ENCODE data around the gene DNAJC7. TPM values are rescaled to one million over a fixed set of nuclear protein-coding genes. Genes with fewer than 3 reads are reported as not detected.

The DNAJC7 gene
- 57.6 and 66.8 TPM in 2 replicates for total RNA-seq

GRCh38 chr17:42016941-42017865 lies at the start of gene DNAJC7:
TSS of gene DNAJC7 (minus strand) at chr17:42017439. CDS start at chr17:42017416, 23 bp downstream.
- H3K4me3 ChIP-seq (ENCODE audit: low read depth, low read length) = peak within 1 kb of the TSS; percentile 94
- TF ChIP-seq, protein P1, sequence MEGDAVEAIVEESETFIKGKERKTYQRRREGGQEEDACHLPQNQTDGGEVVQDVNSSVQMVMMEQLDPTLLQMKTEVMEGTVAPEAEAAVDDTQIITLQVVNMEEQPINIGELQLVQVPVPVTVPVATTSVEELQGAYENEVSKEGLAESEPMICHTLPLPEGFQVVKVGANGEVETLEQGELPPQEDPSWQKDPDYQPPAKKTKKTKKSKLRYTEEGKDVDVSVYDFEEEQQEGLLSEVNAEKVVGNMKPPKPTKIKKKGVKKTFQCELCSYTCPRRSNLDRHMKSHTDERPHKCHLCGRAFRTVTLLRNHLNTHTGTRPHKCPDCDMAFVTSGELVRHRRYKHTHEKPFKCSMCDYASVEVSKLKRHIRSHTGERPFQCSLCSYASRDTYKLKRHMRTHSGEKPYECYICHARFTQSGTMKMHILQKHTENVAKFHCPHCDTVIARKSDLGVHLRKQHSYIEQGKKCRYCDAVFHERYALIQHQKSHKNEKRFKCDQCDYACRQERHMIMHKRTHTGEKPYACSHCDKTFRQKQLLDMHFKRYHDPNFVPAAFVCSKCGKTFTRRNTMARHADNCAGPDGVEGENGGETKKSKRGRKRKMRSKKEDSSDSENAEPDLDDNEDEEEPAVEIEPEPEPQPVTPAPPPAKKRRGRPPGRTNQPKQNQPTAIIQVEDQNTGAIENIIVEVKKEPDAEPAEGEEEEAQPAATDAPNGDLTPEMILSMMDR (conservative IDR thresholded peaks at IDR 0.05; ENCODE audit: low read depth, low read length) = no peak
- peak; percentile 47 for DNase-seq (ENCODE audit: low read depth)

DNA sequence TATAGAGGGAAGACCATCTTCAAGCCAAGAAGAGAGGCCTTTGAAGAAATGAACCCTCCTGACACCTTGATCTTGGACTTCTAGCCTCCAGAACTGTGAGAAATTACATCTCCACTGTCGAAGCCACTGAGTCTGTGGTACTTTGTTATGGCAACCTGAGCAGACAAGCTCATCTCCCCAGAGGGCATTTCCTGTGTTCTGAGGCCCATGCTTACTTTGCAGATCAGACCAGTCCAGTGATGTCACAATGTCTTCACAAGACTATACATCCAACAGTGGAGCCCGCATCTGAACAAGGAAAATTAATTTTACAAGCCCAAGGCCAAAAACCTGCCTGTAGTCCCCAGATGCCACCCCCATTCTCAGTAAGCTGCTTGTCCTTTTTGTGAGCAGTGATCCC lies 48.0 kb upstream of the DNAJC7 start:
- DNase-seq (ENCODE audit: low read depth) = no peak
- no peak overlapping the region for H3K4me3 ChIP-seq (ENCODE audit: low read depth, low read length)
- TF ChIP-seq, protein P1 (conservative IDR thresholded peaks at IDR 0.05; ENCODE audit: low read depth, low read length) = no peak

- TF ChIP-seq, protein P1 (conservative IDR thresholded peaks at IDR 0.05; ENCODE audit: low read depth, low read length) = no peak
- DNase-seq (ENCODE audit: low read depth) = no peak
- H3K4me3 ChIP-seq (ENCODE audit: low read depth, low read length) = no peak overlapping the region
Observed at GRCh38 chr17:42062681-42063080, 45.4 kb upstream of the DNAJC7 start.

GRCh38 chr17:42061646-42062487 lies 44.6 kb upstream of the DNAJC7 start:
- DNase-seq (ENCODE audit: low read depth) = no peak
- TF ChIP-seq, protein P1 (conservative IDR thresholded peaks at IDR 0.05; ENCODE audit: low read depth, low read length) = no peak
- no peak overlapping the region for H3K4me3 ChIP-seq (ENCODE audit: low read depth, low read length)

DNA sequence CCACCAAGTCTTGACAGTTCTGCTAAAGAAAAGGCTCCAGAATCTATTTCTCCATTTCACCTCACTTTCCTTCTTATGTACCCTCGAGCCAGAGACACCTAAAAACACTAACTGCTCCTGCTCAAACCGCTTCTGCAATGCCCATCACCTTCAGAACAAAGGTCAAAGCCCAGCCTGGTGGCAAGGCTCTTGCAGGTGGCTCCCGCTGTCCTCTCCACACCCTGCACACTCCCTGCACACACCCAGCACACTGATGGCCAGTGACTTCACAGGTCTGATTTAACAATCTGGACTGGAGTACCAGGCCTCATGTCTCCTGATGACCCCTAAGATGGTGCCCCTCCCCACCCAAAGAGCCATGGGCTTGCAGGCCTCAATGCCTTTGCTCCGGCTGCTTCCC lies 43.0 kb upstream of the DNAJC7 start:
- TF ChIP-seq, protein P1 (conservative IDR thresholded peaks at IDR 0.05; ENCODE audit: low read depth, low read length) = no peak
- no peak overlapping the region for H3K4me3 ChIP-seq (ENCODE audit: low read depth, low read length)
- no peak for DNase-seq (ENCODE audit: low read depth)

- TF ChIP-seq, protein P1 (conservative IDR thresholded peaks at IDR 0.05; ENCODE audit: low read depth, low read length) = no peak
- DNase-seq (ENCODE audit: low read depth) = no peak
- no peak overlapping the region for H3K4me3 ChIP-seq (ENCODE audit: low read depth, low read length)
Observed at GRCh38 chr17:42059815-42060214, 42.6 kb upstream of the DNAJC7 start.
